GM23338 (cell line): ENCODE results near the gene KATNIP. TPM values are rescaled to one million over a fixed set of nuclear protein-coding genes. Genes with fewer than 3 reads are reported as not detected.

ENCODE experiments used
- ATAC-seq: fragments of 200-7000 bp; cut with Tn5 transposase; 3 replicates; pipeline ENCODE4 v1.9.1; 2020
- DNase-seq: peaks from one replicate; pipeline ENCODE4 v3.0.0-alpha.2; 2015; ENCODE audit warnings: low spot score
- H2AFZ ChIP-seq: fragments of 200-600 bp; sonication (generic); 2 replicates; pipeline ENCODE4 v1.8.0; 2016; ENCODE audit warnings: antibody characterized with exemption, mild to moderate bottlenecking, moderate library complexity
- H3F3A ChIP-seq: fragments of 200-600 bp; sonication (generic); replicated peaks from 2 replicates; pipeline ENCODE4 v1.8.0; 2017; ENCODE audit warnings: antibody characterized with exemption, mixed run types, low read depth
- H3K27ac ChIP-seq: fragments of 200-600 bp; sonication (generic); 2 replicates; pipeline ENCODE4 v1.6.1; 2016; ENCODE audit warnings: low read depth
- H3K27me3 ChIP-seq: fragments of 200-600 bp; sonication (generic); 2 replicates; pipeline ENCODE4 v1.8.0; 2016; ENCODE audit warnings: mild to moderate bottlenecking, mixed run types, moderate library complexity; ENCODE audit not compliant: insufficient read depth
- H3K36me3 ChIP-seq: fragments of 200-600 bp; sonication (generic); 2 replicates; pipeline ENCODE4 v1.8.0; 2016; ENCODE audit warnings: mild to moderate bottlenecking; ENCODE audit not compliant: insufficient read depth
- H3K4me1 ChIP-seq: fragments of 200-600 bp; sonication (generic); 2 replicates; pipeline ENCODE4 v1.8.0; 2016; ENCODE audit warnings: mild to moderate bottlenecking, moderate library complexity; ENCODE audit not compliant: insufficient read depth
- H3K4me2 ChIP-seq: fragments of 200-600 bp; sonication (generic); 2 replicates; pipeline ENCODE4 v1.7.1; 2017; ENCODE audit warnings: mixed run types
- H3K4me3 ChIP-seq: fragments of 200-600 bp; sonication (generic); 2 replicates; pipeline ENCODE4 v1.6.1; 2016; ENCODE audit warnings: mixed run types
- H3K79me2 ChIP-seq: fragments of 200-600 bp; sonication (generic); replicated peaks from 2 replicates; pipeline ENCODE4 v1.8.0; 2017; ENCODE audit warnings: mild to moderate bottlenecking; ENCODE audit not compliant: insufficient read depth
- H3K9me2 ChIP-seq: fragments of 200-600 bp; sonication (generic); 2 replicates; pipeline ENCODE4 v1.8.0; 2017; ENCODE audit not compliant: insufficient read depth
- H4K20me1 ChIP-seq: fragments of 200-600 bp; sonication (generic); replicated peaks from 2 replicates; pipeline ENCODE4 v1.8.0; 2017; ENCODE audit warnings: mild to moderate bottlenecking; ENCODE audit not compliant: insufficient read depth
- H3K27ac Mint-ChIP-seq: 2 replicates; pipeline ENCODE4 v1.8.0; 2020; ENCODE audit warnings: inconsistent platforms, mild to moderate bottlenecking, moderate library complexity, mixed read lengths
- H3K27me3 Mint-ChIP-seq: 3 replicates; pipeline ENCODE4 v1.8.0; 2022; ENCODE audit warnings: low read depth, mild to moderate bottlenecking, moderate library complexity, mixed read lengths, inconsistent platforms; ENCODE audit not compliant: insufficient read depth, poor library complexity
- H3K36me3 Mint-ChIP-seq: 3 replicates; pipeline ENCODE4 v1.8.0; 2021; ENCODE audit warnings: low read depth, mild to moderate bottlenecking, inconsistent platforms, moderate library complexity, mixed read lengths
- H3K4me1 Mint-ChIP-seq: 3 replicates; pipeline ENCODE4 v1.8.0; 2020; ENCODE audit warnings: mild to moderate bottlenecking, inconsistent platforms, mixed read lengths
- H3K4me3 Mint-ChIP-seq: 3 replicates; pipeline ENCODE4 v1.8.0; 2021; ENCODE audit warnings: moderate library complexity, mild to moderate bottlenecking, inconsistent platforms, mixed read lengths
- H3K9me3 Mint-ChIP-seq: 3 replicates; pipeline ENCODE4 v1.8.0; 2020; ENCODE audit warnings: moderate library complexity, mild to moderate bottlenecking, inconsistent platforms, mixed read lengths
- EZH2 ChIP-seq: fragments of 200-600 bp; sonication (generic); IDR thresholded peaks from one replicate; pipeline ENCODE4 v1.8.0; 2017; ENCODE audit warnings: antibody characterized with exemption, mild to moderate bottlenecking, low read depth; ENCODE audit not compliant: unreplicated experiment
- EZH2phosphoT487 ChIP-seq: fragments of 200-600 bp; sonication (generic); IDR thresholded peaks from one replicate; pipeline ENCODE4 v1.8.1; 2018; ENCODE audit warnings: antibody characterized with exemption; ENCODE audit not compliant: unreplicated experiment
- STAT1 ChIP-seq: IDR thresholded peaks from one replicate; pipeline ENCODE4 v1.6.1; 2016; ENCODE audit warnings: antibody characterized with exemption; ENCODE audit not compliant: unreplicated experiment
- ZNF114 ChIP-seq: fragments of 250-450 bp; sonication (Bioruptor Pico); IDR thresholded peaks from 2 replicates; pipeline ENCODE4 v1.5.0; 2020; ENCODE audit warnings: mild to moderate bottlenecking, moderate library complexity
- ZNF331 ChIP-seq: fragments of 250-450 bp; sonication (Bioruptor Pico); IDR thresholded peaks from 2 replicates; pipeline ENCODE4 v1.5.0; 2020; ENCODE audit warnings: low read depth, mild to moderate bottlenecking, moderate library complexity
- polyA plus RNA-seq: library from polyadenylated mRNA; unstranded; fragments of >200 nt; fragmentation: Nextera tagmentation; extraction: Ambion mirVana; gene quantifications from 2 replicates; pipeline ENCODE4 v1.2.1, GENCODE V29; 2016
- total RNA-seq: library from RNA; depleted of rRNA; stranded (reverse); fragments of >200 nt; shearing (Covaris generic); gene quantifications from 2 replicates; pipeline ENCODE4 v1.2.3, GENCODE V29; 2014
- TF ChIP-seq, protein P1 (sequence below): fragments of 250-450 bp; sonication (Bioruptor Pico); IDR thresholded peaks from 2 replicates; pipeline ENCODE4 v1.5.0; 2020; ENCODE audit warnings: mild to moderate bottlenecking, moderate library complexity

Gene KATNIP
- total and polyA plus RNA-seq, 2 experiments from 2014 or later = 7.0 to 11.8 TPM

- H3K36me3 ChIP-seq = peaks cover 27% of the 10 kb centered on the region
- TF ChIP-seq ZNF331 (CRISPR knock-in tag) (no peak), STAT1 (no peak), ZNF114 (CRISPR knock-in tag) (no peak), EZH2phosphoT487 (no peak), EZH2 (no peak)
- TF ChIP-seq, protein P1, sequence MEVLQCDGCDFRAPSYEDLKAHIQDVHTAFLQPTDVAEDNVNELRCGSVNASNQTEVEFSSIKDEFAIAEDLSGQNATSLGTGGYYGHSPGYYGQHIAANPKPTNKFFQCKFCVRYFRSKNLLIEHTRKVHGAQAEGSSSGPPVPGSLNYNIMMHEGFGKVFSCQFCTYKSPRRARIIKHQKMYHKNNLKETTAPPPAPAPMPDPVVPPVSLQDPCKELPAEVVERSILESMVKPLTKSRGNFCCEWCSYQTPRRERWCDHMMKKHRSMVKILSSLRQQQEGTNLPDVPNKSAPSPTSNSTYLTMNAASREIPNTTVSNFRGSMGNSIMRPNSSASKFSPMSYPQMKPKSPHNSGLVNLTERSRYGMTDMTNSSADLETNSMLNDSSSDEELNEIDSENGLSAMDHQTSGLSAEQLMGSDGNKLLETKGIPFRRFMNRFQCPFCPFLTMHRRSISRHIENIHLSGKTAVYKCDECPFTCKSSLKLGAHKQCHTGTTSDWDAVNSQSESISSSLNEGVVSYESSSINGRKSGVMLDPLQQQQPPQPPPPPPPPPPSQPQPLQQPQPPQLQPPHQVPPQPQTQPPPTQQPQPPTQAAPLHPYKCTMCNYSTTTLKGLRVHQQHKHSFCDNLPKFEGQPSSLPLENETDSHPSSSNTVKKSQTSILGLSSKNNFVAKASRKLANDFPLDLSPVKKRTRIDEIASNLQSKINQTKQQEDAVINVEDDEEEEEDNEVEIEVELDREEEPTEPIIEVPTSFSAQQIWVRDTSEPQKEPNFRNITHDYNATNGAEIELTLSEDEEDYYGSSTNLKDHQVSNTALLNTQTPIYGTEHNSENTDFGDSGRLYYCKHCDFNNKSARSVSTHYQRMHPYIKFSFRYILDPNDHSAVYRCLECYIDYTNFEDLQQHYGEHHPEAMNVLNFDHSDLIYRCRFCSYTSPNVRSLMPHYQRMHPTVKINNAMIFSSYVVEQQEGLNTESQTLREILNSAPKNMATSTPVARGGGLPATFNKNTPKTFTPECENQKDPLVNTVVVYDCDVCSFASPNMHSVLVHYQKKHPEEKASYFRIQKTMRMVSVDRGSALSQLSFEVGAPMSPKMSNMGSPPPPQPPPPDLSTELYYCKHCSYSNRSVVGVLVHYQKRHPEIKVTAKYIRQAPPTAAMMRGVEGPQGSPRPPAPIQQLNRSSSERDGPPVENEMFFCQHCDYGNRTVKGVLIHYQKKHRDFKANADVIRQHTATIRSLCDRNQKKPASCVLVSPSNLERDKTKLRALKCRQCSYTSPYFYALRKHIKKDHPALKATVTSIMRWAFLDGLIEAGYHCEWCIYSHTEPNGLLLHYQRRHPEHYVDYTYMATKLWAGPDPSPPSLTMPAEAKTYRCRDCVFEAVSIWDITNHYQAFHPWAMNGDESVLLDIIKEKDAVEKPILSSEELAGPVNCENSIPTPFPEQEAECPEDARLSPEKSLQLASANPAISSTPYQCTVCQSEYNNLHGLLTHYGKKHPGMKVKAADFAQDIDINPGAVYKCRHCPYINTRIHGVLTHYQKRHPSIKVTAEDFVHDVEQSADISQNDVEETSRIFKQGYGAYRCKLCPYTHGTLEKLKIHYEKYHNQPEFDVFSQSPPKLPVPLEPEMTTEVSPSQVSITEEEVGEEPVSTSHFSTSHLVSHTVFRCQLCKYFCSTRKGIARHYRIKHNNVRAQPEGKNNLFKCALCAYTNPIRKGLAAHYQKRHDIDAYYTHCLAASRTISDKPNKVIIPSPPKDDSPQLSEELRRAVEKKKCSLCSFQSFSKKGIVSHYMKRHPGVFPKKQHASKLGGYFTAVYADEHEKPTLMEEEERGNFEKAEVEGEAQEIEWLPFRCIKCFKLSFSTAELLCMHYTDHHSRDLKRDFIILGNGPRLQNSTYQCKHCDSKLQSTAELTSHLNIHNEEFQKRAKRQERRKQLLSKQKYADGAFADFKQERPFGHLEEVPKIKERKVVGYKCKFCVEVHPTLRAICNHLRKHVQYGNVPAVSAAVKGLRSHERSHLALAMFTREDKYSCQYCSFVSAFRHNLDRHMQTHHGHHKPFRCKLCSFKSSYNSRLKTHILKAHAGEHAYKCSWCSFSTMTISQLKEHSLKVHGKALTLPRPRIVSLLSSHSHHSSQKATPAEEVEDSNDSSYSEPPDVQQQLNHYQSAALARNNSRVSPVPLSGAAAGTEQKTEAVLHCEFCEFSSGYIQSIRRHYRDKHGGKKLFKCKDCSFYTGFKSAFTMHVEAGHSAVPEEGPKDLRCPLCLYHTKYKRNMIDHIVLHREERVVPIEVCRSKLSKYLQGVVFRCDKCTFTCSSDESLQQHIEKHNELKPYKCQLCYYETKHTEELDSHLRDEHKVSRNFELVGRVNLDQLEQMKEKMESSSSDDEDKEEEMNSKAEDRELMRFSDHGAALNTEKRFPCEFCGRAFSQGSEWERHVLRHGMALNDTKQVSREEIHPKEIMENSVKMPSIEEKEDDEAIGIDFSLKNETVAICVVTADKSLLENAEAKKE = no peak
- no peaks in the 10 kb centered on the region for H3K4me1 Mint-ChIP-seq
- H3K9me3 Mint-ChIP-seq = no peaks in the 10 kb centered on the region
- H3K36me3 Mint-ChIP-seq = peaks cover 42% of the 10 kb centered on the region
- no peaks in the 10 kb centered on the region for H3K79me2 ChIP-seq
- no peaks in the 10 kb centered on the region for H3K9me2 ChIP-seq
- no peak overlapping the region for H3K27ac Mint-ChIP-seq
- H2AFZ ChIP-seq = no peak overlapping the region
- ATAC-seq (no peak; the same call in 2 of the 3 replicates), DNase-seq (no peak)
- H3K4me3 Mint-ChIP-seq = no peak overlapping the region
- no peaks in the 10 kb centered on the region for H3K4me1 ChIP-seq
- no peaks in the 10 kb centered on the region for H3F3A ChIP-seq
- peaks cover 7% of the 10 kb centered on the region; the same call in 1 of the 2 replicates for H4K20me1 ChIP-seq
- H3K27ac ChIP-seq = no peak overlapping the region
- no peak overlapping the region for H3K4me2 ChIP-seq
- no peak overlapping the region for H3K4me3 ChIP-seq
- H3K27me3 Mint-ChIP-seq = no peaks in the 10 kb centered on the region
- H3K27me3 ChIP-seq = no peaks in the 10 kb centered on the region
Observed at GRCh38 chr16:27520982-27521673, 28.8 kb upstream of the KATNIP start.
